ENCODE measurements around the gene ACLY.
"Not testable (repeated sequence)": the region's sequence is repeated elsewhere in the genome, so short reads cannot be mapped to it uniquely, and the experiment has no call there.

Gene ACLY

DNA sequence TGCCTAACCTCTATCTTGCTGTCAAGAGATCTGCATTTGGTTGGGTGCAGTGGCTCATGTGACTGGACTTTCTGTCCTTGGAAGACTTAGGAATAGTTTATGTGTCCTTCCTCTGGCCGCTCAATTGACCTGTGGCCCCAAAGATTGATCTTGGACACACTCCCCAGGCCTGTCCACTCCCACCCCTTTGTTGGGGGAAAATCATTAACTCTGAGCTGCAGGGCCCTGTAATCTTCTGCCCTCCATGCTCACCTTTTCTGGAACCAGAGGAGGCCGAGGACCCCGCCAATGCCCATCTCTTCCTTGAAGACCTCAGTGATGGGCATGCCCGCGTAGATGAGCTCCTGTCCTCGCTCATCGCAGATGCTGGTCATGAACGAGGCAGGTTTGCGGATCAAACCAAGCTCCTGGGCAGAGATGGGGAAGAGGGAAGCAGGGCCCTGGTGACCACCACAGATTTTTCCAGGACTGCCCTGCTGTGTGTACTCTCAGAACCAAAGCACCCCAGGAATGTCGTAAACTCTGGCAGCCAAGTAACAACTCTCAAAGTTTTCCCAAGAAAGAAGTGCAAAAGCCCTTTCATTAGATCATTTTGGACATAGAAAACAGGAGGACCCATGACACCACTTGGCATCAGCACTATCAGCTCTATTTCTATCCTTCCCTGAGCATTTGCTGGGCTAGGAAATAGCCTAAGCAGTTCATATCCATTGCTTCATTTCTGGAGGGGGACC is 45.0 kb downstream of the ACLY start:
- no peak for DNase-seq (ENCODE audit: low read depth in 2 of 2, low spot score in 1 of 2)

DNA sequence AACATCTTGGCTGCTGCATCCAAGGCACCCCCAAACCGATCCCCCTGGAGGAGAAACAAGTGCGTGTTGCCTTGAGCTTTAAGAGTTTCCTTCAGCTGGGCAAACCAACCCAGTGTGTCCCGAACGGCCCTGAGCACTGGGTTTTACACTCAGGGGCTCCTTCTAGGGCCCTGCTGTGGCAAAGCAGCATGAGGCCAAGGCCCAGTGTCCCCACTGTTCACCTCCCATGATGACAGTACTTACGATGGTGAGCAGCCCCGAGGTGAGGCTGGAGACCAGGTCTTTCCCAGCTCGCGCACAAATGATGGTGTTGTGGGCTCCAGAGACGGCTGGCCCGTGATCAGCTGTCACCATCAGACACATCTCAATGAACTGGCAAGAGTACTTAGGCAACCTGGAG is 47.0 kb downstream of the ACLY start:
- no peak for DNase-seq (ENCODE audit: low read depth in 2 of 2, low spot score in 1 of 2)

DNA sequence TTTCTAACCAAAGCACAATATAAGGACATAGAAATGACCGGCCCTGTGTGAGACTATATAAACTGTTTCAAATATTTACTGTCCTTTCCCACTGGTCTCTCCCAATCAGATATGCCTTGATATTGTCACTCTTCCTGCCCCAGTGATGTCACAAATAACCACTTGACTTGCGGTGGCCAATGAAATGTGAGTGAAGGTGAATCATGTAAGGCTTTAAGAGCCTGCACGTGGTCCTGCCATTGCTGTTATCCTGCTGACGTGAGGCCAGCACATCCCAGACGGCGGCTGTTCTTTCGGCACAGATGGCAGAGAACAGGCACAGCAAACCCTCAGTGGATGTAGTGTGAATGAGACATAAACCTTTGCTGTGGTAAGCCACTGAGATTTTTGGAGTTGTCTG is 48.1 kb downstream of the ACLY start:
- DNase-seq (ENCODE audit: low read depth in 2 of 2, low spot score in 1 of 2) = no peak

DNA sequence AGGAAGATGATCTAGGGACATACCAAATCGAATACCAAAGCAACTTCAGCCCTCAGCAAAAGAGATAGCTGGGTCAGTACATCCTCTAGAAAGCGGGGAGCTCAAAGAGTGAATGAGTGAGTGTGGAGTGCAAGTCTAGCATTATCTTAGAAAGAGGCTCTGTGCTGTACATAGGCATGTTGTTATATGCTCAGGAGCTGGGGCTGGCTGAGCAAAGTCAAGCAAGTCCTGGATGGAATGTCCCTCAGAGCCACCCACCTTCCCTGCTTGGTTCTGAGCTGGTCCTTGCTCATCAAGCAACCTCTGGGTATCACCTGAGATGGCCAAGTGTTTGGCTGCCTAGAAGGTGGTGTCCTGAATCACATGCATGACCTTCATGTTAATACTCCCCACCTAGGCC is 48.7 kb downstream of the ACLY start:
- DNase-seq (ENCODE audit: low read depth in 2 of 2, low spot score in 1 of 2) = no peak

DNA sequence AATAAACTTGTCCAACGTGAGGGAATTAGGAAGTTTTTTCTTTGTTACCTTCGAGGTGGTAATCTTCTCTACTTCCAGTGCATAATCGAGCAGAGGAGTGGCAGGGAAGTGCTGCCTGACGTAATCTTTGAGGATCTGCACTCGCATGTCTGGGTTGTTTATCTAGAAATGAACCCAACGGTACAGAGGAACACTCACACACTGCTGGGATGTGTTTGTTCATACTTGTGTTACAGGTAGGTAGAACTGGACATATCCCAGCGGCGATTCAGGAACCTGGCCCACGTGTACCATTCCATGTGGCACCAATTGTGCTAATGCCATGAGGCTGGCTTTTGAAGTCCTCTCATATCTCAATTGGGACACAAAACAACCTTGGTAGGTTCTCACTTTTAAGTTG is 49.3 kb downstream of the ACLY start:
- DNase-seq (ENCODE audit: low read depth in 2 of 2, low spot score in 1 of 2) = no peak

DNA sequence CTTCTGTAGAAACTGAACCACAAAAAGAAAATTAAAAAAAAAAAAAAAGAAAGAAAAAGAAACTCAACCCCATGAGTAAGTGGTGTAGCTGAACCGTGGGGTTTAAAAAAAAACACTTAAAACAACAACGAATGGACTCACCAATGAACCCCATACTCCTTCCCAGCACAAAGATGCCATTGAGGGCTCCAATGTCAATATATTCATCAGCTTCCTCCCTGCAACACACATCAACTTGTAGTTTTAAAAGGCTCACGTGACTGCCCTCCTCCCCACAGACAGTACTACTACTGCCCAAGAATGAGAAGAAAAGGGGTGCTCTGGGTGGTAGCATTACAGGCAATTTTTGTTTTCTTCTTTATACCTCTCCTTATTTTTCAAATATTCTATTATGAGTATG is 50.2 kb downstream of the ACLY start:
- no peak for DNase-seq (ENCODE audit: low read depth in 2 of 2, low spot score in 1 of 2)

DNA sequence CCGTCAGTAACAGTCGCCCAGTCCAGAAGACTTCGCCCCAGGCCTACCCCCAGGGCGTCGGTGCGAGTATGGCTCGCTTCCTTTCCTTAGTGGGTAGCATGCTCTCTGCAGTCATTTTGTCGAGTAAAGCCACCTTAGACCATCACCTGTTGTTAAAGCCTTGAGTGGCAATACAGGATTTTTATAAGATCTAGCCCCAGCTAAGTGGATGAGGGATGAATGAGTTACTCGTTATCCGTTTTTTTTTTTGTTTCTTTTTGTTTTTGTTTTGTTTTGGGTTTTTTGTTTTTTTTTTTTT is 53.2 kb downstream of the ACLY start:
- no peak for DNase-seq (ENCODE audit: low read depth in 2 of 2, low spot score in 1 of 2)

DNA sequence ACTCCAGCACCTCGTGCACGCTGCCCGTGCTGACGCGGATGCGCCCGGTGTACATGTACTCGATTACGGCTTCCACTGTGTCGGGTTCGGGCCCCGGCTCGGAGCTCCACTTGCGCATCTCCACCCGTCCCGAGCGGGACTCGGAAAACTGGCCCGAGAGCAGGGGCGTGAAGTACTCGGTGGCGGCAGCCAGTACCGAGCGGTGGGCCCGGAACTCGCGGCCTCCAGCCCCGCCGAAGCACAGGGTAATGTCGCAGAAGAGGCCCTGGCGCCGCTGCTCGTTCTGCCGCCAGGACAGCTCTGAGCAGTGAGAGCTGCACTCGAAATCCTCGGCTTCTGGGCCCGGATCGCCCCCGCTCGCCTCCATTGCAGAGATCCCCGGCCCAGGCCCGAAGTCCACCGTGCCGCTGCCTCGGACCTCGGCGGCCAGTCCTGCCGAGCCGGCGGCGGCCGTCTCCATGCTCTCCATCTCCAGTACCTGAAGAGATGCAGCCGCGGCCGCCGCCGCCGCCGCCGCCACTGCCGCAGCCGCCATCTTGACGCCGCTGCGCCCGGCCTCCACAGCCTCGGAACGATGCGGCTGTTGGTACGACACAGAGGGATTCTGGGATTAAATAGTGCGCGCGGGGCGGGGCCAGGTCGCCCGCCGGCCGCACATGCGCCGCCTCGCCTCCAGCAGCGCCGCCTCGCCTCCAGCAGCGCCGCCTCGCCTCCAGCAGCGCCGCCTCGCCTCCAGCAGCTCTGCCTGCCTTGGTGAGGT is 53.7 kb downstream of the ACLY start, which contains the start of gene KLHL11:
Gene KLHL11, minus strand, starts transcription at position 588 of the 760 bp plus-strand sequence. Its CDS starts 53 bp downstream, at position 535.
- peak; percentile 57 to 78 for DNase-seq (ENCODE audit: low read depth in 2 of 2, low spot score in 1 of 2)

DNA sequence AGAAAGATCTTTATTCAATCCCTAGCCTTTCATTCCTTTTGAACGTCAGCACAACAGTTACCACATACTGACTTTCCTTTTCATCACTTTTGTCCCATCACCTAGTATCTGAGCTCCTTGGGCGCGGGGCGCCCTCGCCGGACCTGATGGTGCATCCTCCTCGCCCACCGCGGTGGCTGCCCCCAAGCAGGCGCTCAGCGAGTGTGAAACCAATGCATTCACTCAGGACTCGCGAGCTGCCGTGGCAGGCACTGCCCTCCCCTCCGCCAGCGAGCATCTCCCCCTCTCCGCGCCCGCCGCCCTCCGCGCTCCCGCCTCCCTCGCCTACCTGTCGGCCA is 54.3 kb downstream of the ACLY start:
- DNase-seq (ENCODE audit: low read depth in 2 of 2, low spot score in 1 of 2) = peak in 1 of 2 donors; percentile 9

DNA sequence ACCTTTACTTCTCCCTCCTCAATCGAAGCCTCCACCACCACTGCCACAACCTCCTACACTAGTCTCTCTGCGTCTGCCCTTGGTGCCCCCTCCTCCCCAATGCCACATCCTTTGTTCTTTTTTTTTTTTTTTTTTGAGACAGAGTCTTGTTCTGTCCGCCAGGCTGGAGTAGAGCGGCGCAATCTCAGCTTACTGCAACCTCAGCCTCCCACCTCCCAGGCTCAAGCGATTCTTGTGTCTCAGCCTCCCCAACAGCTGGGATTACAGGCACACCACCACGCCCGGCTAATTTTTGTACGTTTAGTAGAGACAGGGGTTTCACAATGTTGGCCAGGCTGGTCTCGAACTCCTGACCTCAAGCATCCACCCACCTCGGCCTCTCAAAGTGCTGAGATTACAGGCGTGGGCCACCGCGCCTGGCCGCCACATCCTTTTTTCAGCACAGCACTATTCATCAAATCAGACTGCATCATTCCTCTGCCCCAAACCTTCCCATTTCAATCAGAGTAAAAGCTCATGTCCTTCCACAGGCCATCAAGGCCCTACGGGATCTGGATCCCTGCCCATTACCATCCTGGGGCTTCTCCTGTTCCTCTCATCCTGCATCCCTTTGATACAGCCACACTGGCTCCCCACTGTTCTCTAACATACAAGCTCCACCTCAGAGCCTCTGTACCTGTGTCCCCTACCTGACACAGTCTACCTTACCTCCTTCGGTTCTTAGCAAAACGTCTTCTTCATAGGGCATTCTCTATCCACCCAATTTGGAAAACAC is 55.5 kb downstream of the ACLY start:
- no peak for DNase-seq (ENCODE audit: low read depth in 2 of 2, low spot score in 1 of 2)

DNA sequence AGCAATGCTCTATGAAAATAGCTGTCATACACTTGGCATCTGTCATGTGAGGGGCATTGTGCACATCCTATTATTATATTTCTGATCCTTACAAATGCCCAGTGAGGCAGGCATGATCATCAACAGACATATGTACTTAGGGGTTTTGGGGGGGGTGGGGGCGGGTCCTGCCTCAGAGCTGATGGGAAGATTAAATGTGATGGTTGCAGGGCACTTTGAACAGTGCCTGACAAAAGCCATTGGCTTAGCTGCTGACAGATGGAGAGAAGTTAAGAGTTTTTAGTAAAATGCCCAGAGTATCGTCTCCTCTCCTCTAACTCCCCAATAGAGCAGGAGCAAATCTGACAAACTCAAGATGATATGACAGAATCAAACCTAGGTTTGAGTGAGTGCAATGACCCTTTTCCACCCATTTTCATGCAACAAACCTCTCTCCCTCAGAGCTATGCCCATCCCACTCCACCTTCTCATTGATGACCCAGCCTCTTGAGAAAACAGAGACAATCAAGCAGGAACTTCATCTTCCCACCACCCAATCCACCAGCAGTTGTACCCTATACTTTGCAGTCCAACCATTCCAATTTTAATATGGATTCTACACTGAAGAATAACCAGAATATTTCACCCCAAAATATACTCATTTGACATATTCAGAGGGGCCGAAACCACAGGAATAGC is 58.4 kb downstream of the ACLY start:
- DNase-seq (ENCODE audit: low read depth in 2 of 2, low spot score in 1 of 2) = no peak

DNA sequence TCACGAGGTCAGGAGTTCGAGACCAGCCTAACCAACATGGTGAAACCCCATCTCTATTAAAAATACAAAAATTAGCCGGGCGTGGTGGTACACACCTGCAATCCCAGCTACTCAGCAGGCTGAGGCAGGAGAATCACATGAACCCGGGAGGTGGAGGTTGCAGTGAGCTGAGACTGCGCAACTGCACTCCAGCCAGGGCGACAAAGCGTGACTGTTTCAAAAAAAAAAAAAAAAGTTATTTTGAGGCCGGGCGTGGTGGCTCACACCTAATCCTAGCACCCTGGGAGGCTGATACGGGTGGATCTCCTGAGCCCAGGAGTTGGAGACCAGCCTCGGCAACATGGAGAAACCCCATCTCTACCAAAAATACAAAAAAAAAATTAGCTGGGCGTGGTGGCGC is 67.4 kb downstream of the ACLY start:
- not testable (repeated sequence) for DNase-seq (ENCODE audit: low read depth in 2 of 2, low spot score in 1 of 2)

DNA sequence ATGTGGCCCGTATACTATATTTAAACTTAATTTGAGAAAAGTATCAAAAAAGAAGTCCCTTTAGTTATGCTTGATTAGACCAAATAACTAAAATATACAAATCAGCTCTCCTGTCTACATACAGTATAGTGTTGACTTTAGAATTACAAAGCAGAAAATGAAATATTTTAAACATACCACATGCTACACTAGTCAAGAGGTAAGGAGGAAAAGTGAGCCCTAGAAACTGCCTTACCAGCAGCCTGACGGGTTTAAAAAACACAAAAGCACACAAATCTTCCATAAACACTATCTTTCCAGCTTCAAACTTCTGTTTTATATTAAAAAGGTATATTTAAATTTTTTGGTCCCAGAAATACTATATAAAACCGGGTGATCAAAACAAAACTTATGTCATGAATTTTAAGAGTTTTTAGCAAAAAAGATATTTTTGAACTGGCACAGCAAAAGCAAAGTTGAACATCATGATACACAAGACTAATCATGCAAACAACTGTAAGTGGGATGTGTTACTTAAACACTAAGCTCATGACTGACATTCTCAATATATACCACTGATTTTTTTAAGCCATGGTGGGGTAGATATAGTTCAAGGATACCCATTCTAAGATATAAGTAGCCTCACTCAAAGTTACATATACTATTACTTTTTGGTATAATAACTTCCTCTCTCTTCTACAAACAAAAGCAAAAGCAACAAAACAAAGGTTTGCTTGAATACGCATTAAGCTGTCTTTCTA is 69.3 kb downstream of the ACLY start:
- no peak for DNase-seq (ENCODE audit: low read depth in 2 of 2, low spot score in 1 of 2)

DNA sequence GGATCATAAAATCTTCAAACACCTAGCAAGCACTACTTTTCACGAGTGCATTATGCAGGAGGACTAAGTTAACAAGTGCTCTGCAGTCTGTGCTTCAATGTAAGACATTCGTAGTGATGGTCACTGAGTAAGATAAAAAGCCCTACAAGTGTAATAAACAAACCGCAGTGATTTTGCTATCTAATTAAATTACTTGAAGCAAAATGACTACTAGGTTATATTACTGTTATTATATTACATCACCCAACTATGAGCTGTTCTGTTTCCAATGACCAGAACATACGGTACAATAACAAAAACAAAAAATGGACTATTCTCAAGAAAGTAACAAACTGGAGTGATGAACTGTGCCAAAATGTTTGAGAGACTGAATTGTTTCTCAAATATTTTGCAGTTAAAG is 70.0 kb downstream of the ACLY start:
- no peak for DNase-seq (ENCODE audit: low read depth in 2 of 2, low spot score in 1 of 2)

DNA sequence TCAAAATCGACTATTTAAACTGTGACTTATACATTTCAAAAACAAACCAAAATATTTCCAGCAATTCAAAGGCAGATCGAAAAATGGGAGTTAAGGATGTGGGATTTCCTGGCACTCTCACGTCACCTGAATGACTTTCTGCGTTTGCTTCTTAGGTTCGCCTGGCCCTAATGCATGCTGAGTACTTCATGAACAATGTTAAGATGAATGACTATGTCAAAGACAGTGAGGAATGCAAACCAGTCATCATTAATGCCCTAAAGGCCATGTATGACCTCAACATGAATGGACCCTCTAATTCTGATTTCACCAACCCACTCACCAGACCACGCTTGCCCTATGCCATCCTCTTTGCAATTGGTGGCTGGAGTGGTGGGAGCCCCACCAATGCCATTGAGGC is 73.8 kb downstream of the ACLY start:
- DNase-seq (ENCODE audit: low read depth in 2 of 2, low spot score in 1 of 2) = no peak

DNA sequence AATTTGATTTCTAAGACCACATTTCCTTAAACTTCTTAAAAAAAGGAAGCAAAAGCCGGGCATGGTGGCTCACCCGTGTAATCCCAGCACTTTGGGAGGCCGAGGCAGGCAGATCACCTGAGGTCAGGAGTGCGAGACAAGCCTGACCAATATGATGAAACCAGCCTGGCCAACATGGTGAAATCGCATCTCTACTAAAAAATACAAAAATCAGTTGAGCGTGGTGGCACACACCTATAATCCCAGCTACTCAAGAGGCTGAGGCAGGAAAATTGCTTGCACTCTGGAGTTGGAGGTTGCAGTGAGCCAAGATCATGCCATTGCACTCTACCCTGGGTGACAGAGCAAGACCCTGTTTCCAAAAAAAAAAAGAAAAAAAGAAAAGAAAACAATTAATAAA is 78.0 kb downstream of the ACLY start:
- not testable (repeated sequence) for DNase-seq (ENCODE audit: low read depth in 2 of 2, low spot score in 1 of 2)

DNA sequence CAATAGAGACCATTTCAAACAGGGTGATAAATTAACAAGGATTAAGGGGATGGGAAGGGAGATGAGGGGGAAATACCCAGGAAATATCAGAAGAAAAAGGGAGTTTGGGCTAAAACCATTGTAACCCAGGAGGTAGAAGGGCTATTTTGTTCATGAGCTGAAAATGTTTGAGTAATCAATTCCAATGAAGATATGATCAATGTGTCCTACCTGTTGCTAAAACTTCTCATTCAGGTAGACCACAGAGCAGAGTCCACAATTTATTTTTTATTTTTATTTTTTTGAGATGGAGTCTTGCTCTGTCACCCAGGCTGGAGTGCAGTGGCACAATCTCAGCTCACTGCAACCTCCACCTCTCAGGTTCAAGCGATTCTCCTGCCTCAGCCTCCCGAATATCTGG is 79.3 kb downstream of the ACLY start:
- not testable (repeated sequence) for DNase-seq (ENCODE audit: low read depth in 2 of 2, low spot score in 1 of 2)

DNA sequence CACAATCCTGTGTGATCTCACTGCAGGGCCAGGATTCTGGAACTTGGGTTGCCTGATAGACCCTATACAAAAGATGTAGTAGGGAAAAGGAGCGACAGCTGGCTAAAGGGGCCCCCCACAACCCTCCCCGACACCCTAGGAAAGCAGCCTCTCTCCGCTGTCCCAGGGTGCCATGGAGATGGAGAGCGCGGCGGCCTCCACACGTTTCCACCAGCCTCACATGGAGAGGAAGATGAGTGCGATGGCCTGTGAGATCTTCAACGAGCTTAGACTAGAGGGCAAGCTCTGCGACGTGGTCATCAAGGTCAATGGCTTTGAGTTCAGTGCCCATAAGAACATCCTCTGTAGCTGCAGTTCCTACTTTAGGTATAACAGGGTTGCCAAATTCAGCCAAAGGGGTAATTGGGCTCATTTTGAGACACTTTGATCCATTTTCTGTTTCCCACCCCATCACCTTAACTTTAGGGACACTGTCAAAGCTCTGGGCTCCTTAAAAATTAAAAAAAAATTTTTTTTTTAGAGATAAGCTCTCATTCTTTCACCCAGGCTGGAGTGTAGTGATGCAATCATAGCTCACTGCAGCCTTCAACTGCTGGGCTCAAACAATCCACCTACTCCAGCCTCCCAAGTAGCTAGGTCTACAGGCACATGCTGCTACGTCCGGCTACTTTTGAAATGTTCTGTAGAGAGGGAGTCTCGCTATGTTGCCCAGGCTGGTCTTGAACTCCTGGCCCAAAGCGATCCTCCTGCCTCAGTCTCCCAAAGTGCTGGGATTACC is 80.8 kb downstream of the ACLY start, which contains the start of gene KLHL10:
Gene KLHL10, plus strand, starts transcription at position 65 of the 778 bp plus-strand sequence. Its CDS starts 108 bp downstream, at position 173.
- DNase-seq (ENCODE audit: low read depth in 2 of 2, low spot score in 1 of 2) = no peak

DNA sequence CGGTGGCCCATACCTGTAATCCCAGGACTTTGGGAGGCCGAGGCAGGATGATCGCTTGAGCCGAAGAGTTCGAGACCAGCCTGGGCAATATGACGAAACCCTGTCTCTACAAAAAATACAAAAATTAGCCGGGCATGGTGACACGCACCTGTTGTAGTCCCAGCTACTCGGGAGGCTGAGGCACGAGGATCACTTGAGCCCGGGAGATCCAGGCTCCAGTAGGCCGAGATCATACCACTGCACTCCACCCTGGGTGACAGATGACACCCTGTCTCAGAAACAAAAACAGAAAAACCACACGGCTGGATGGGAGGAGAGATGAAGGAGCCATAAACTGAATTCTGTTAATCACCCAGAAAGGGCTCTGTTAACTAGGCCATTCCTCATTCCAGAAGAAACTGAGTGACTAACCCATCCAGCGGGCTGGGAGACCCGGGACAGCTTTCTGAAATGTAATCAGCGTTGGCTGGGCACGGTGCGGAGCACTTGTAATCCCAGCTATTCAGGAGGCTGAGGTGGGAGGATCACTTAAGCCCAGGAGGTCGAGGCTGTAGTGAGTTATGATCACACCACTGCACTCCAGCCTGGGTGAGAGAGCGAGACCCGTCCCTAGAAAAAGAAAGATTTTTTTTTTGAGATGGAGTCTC is 82.1 kb downstream of the ACLY start:
- DNase-seq (ENCODE audit: low read depth in 2 of 2, low spot score in 1 of 2) = no peak

All from stimulated activated CD8-positive, alpha-beta memory T cell treated with anti-CD3 and anti-CD28 coated beads, Interleukin-4, amount 100 ng/mL, for 4 hours (primary cell).